GM19395 (cell line): Measurements from ENCODE around the gene PKD2L1.
"Not testable (repeated sequence)": the region's sequence is repeated elsewhere in the genome, so short reads cannot be mapped to it uniquely, and the experiment has no call there.

ENCODE experiments used
- ATAC-seq: cut with Tn5 transposase; IDR thresholded peaks from one replicate; pipeline ENCODE4 v1.9.1; 2021; ENCODE audit warnings: mild to moderate bottlenecking, moderate library complexity; ENCODE audit not compliant: unreplicated experiment

PKD2L1 gene

DNA sequence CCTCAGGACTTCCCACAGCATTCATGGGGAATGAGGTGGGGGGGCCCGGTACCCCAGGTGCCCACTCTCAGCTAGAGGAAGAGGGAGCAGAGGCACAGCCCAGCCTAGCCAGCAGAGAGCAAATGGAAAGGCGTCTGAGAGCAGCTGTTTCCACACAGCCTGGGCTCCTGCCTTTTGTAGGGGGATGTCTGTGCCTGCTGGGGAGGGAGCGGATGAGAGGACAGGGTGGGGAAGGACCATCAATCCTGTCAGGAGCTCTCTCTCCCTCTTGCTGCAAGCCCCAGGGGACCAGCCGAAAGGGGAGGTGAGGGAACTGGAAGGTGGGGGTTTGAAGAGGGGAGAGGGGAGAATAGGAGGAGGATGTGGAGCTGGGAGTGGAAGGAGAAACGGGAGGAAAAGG is at the start of gene PKD2L1:
Gene PKD2L1, minus strand, starts transcription at position 150 of the 400 bp plus-strand sequence. Its CDS starts 125 bp downstream, at position 25.
- no peak for ATAC-seq

DNA sequence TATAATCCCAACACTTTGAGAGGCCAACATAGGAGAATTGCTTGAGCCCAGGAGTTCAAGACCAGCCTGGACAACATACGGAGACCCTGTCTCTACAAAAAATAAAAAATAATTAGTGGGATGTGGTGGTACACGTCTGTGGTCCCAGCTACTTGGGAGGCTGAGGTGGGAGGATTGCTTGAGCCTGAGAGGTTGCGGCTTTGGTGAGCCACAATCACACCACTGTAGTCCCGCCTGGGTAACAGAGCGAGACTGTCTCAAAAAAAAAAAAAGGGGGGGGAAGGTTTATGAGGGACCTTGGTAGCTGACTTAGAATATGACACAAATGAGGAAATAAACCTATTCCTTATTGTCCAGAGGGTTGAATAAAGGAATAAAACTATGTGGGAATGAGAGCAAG is 47.8 kb upstream of the PKD2L1 start:
- no peak for ATAC-seq

DNA sequence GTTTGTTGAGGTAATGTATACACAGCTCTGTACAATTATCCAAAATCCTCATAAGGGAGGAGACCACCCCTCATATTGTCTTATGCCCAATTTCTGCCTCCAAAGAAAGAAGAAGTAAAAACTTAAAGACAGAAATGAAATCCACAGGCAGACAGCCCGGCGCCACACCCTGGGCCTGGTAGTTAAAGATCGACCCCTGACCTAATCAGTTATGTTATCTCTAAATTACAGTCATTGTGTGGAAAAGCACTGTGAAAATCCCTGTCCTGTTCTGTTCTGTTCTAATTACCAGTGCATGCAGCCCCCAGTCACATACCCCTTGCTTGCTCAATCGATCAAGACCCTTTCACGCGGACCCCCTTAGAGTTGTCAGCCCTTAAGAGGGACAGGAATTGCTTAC is 46.6 kb upstream of the PKD2L1 start:
- ATAC-seq: not testable (repeated sequence)

DNA sequence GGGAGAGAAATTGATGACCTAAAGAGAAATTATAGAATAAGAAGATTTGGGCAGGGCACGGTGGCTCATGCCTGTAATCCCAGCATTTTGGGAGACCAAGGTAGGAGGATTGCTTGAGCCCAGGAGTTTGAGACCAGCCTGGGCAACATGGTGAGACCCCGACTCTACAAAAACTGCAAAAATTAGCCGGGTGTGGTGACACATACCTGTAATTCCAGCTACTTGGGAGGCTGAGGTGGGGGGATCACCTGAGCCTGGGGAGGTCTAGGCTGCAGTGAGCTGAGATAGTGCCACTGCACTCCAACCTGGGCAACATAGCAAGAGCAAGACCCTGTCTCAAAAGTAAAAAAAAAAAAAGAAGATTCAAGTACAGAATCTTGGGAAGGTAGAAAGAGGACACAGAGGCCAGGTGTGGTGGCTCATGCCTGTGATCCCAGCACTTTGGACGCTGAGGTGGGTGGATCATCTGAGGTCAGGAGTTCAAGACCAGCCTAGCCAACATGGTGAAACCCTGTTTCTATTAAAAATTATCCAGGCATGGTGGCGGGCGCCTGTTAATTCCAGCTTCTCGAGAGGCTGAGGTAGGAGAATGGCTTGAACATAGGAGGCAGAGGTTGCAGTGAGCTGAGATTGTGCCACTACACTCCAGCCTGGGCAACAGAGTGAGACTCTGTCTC is 44.8 kb upstream of the PKD2L1 start:
- ATAC-seq: not testable (repeated sequence)

DNA sequence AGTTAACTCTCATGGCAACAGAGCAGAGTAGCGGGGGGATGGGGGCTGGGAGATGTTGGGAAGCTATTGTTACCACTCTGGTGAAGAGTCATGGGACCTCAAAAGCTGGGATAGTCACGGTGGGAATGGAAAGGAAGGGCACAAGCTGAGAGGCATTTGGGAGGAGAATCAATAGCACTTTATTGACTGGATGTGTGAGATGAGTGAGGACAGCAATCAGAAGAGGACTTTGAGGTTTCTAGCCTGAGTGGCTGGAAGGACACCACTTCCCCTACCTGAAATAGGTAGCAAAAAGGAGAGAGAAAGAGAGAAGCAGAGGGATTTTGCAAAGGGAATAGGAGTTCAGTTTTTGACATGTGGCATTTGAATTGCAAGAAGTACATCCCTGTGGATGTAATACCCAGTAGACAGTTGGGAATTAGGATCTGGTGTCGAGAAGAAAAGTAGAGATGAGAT is 44.2 kb upstream of the PKD2L1 start:
- ATAC-seq: no peak

DNA sequence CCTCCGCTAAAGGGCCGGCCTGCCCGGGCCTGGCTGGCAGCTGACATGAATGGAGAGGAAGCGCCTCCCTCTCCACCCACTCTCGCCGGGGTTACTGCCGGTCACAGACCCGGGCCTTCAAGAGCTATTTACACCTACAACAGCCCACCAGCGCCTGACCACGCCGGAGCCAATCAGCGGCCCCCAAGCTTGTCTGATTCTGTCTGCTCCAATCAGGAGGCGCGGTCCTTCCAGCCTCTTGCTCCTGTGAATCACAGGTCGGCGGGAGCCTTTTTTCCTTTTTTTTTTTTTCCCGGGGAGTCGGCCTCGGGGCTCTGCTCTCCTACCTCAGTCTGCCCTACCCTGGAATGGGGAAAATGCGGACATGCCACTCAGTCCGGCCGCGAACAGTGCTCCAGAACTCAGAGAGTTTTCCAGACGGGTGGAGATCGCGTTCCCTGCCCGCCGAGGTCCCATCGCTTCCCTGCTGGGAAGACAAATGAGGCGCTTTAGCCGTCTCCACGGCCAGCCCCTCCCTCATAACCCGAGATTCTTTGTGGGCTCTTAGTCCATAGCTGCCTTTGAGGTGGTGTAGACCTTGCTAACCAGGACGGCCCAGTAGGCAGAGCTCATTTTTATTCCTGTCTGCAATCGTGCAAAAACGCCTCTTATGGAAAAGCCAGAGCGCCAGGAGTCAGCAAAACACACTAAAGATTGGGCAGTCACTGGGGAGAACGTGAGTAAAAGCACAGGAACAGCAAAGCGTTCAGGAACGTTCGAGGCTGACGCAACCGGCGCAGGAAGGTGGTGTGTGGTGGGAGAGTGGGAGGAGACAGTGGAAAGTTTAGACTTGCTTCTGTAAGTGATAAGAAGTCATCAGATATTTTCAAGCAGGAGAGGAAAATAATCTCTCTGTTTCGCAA is 43.5 kb upstream of the PKD2L1 start:
- ATAC-seq: peak; percentile 93

DNA sequence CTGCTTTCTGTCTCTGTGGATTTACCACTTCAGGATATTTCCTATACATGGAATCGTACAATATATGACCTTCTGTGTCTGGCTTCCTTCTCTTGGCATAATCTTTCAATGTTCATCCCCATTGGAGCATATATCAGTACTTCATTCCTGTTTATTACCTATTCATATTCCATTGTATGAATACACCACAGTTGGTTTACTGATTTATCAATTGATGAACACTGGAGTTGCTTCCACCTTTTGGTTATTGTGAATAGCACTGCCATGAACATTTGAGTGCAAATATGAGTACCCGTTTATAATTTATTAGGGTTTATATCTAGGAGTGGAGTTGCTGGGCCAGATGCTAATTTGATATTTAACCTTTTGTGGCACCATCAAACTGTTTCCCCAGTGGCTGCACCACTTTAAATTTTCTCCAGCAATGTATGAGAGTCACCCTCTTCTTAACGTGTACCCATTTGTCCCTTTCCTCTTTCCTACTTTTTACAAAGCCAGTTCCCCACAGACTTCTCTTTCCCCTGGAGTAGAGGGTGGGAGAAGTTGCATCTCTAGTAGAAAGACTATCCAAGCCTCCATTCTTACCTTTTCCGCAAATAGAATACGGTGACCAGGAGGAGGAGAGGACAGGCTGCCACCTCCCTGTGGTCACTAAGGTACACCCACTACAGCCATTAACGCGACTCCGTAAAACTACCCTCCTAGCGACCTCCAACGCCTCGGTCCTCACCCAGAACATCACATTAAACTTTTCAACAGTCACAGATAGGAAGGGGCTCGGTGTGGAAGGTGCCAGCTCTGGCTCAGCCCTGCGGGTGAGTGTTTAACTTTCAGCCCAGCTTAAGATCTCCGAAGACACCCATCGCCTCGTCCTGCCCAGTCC is 42.6 kb upstream of the PKD2L1 start:
- no peak for ATAC-seq

DNA sequence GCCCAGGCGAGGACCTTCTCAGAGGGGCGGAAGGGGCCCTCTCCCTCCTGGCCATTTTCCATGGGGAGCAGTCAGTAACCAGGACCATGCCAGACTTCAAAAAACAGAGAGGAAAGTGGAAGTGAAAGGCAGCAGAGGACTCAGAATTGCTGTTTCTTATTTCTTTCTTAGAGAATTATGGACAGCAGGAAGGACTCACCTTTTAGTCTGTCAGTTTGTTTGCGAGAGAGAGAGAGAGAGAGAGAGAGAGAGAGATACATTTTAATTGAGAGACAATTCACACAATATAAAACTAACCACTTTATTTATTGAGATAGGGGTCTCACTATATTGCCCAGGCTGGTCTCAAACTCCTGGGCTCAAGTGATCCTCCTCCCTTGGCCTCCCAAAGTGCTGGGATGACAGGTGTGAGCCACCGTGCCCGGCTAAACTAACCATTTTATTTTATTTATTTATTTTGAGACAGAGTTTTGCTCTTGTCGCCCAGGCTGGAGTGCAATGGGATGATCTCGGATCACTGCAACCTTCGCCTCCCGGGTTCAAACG is 41.5 kb upstream of the PKD2L1 start:
- ATAC-seq: no peak

DNA sequence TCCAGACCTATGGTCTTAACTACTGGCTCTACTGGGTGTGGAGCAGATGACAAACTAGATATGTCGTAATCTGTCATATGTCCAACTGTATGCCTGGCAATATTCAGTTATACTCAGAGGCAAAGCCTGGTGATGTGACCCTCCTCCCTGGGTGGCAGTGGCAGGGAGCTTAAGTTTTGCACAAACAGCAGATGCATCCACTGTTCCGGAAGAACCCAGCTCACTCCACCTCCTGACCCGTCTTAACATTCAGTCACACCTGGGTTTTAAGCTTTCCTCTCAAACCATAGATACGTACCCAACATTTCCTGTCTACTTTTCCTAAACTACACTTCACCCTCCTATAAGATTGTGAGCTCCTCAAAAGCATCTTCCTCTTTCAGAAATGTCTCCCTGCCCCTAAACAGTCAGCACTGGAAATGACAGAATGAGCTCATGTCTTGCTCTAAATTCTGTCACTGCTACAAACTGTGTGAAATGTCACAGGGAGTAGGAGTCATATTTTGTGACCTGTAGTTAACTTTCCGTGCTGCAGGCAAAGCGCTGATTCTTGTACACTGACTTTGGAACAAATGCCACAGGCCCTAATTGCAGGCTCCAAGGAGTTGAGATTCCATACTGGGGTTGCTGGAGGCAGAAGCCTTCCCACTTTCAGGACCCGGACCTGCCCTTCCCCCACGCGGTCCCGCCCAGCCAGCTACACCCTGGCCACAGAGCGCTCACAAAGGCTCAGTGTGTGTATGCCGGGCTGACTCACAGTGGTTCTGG is 40.9 kb upstream of the PKD2L1 start:
- no peak for ATAC-seq

DNA sequence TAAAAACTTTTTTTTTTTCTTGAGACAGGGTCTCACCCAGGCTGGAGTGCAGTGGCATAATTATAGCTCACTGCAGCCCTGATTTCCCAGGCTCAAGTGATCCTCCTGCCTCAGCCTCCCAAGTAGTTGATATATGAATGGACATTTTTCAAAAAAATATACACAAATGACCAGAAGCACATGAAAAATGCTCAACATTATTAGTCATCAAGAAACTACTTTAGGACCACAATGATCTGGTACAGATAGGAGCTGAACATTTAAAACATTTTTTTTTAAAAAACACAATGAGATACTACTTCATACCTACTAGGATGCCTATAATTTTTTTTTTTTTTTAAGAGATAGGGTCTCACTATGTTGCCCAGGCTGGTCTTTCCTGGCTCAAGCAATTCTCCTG is 38.7 kb upstream of the PKD2L1 start:
- no peak for ATAC-seq

DNA sequence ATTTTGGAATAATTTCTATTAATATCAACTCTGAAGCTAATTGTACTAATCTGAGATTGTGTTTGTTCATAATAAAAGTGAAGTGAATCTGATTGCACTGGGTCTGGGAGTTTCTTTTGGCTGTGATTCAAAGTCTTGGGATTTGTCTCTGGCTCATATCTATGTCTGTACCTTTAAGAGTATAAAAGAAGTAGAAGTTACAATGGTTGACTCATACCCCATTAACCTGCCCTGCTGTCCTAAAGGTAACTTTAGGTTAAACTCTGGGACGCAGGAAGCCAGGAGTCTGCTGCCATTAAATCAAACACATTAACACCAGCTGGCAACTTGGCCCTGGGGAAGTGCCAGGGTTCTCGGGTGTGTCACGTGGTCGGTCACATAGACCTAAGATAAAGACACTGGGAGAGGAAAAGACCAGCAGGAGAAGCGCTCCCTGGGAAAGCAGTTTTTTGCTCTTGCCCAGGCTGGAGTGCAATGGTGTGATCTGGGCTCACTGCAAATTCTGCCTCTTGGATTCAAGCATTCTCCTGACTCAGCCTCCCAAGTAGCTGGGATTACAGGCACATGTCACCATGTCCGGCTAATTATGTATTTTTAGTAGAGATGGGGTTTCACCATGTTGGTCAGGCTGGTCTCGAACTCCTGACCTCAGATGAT is 34.8 kb upstream of the PKD2L1 start:
- no peak for ATAC-seq

DNA sequence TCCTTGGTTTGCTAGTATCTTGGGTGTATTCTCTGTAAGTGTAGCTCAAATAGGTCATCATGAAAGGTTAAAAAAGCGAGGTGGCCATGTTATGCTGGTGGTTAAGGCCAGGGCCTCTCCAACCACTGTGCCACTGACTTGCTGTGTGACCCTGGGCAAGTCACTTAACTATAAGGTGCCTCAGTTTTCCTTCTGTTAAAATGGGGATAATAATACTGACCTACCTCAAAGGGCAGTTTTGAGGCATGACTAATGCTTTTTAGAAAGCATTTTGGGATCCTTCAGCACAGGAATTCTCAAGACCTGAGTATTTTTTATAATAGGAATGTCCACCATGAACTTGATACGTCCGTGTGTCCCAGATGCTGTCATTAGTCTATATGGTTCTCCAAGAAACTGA is 34.1 kb upstream of the PKD2L1 start:
- ATAC-seq: no peak

DNA sequence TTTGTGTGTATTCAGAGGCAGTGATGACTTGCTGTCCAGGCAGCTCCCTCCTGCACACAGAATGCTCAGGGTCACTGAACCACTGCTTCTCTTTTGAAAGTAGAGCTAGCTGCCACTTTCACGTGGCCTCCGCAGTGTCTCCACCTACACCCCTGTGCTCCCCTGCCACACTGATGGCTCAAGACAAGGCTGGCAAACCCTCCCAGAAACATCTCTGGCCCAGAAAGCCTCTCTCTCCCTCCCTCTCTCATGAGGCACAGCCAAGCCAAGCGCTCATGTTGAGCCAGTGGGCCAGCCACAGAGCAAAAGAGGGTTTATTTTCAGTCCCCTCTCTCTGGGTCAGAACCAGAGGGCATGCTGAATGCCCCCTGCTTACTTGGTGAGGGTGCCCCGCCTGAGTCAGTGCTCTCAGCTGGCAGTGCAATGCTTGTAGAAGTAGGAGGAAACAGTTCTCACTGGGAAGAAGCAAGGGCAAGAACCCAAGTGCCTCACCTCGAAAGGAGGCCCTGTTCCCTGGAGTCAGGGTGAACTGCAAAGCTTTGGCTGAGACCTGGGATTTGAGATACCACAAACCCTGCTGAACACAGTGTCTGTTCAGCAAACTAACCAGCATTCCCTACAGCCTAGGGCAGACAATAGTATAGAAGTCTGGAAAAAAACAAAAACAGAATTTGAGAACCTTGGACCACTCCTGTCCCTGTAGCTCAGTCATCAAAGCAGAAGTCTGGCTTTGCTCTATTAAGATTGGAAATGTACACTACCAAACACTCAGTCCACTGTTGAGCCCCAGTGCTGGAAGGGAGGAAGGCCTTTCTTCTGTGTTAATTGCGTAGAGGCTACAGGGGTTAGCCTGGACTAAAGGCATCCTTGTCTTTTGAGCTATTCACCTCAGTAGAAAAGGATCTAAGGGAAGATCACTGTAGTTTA is 32.8 kb upstream of the PKD2L1 start:
- ATAC-seq: no peak

DNA sequence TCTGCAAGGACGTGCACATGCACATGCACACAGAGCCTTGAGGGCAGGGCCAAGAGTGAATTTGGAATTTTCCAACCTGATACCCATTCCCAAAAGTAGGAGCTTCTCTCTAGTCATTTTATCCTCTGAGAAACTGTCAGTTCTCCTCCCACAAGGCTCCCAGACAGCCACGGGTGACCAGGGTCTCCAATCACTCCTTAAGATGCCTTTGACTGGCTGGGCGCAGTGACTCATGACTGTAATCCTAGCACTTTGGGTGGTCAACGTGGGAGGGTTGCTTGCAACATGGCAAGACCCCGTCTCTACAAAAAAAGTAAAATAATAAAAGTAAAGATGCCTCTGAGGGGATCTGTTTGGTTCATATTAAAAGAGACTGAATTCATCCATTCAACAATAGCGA is 30.2 kb upstream of the PKD2L1 start:
- no peak for ATAC-seq

DNA sequence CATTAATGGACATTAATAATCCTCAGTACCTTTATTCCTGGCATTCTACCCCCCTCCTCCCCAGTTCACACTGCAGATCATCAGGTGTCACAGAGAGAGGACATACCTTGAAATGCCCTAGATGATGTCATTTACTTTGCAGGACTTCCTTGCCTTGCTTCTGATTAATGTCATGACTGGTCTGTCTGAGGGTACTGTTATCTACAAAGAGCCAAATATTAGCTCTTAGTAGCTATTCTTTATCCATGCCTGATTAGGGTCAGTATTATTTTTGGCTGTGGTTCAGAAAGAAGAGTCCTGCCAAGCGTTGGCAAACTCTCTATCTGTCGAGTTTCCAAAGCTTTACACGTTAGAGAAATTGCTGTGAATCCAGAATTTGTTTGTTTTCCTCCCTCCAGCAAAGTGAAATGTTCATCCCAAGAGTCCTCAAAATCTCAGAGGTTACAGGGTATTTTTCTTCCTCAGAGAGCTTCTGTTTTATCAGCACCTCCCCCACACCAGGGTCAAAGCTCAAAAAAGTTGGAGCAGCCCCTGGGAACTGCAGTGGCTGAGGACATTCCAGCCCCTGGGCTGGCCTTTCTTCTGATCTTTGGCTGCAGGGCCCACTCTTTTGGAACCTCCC is 29.6 kb upstream of the PKD2L1 start:
- ATAC-seq: no peak

DNA sequence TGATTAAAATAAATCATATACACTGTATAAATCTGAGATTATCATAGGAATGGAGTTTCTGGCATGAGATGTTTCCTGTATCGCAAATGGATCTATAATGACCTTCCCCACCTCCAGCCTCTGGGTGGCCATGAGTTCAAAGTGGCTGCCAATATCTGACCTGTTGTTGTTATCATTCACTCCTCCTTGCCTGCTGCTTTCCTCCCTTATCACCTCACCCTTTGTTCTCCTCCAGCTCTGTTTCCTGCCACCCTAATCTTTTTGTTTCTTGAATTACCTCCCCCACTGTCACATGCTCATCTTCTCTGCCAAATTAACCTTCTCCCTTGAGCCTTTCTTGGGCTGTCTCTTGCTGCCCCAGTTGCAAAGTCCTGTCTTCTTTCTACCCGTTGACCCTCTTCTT is 29.0 kb upstream of the PKD2L1 start:
- ATAC-seq: no peak

DNA sequence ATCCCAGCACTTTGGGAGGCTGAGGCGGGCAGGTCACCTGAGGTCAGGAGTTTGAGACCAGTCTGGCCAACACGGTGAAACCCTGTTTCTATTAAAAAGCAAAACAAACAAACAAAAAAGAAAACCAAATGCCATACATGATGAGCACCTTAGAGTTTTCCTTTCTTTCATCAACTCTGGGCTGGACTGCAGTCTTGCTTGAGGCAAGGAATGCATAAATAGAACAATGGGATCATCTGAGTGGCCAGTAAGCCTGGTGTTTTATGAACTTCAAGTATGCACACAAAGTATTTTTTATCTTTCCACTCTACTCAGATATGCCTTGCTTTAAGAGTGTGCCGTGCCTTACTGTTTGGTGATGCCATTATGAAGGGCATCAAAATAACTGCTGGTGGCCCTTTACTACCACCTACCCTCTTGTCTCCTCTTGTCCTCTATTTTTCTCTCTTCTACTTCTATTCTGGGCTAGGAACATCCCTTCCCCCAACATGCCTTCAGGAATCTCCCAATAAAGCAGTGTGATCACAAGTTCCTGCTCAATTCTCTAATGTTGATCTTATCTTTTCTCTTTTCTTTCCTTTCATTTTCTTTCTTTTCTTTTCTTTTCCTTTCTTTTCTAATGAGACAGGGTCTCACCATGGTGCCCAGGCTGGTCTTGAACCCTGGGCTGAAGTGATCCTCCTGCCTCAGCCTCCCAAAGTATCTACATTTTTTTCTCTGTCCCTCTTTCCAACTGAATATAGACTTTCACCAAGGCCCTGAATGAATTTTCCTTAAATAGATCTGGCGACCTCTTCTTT is 27.2 kb upstream of the PKD2L1 start:
- ATAC-seq: no peak
